Muscle layer of duodenum (tissue), 2 donors: ENCODE data around the gene C1orf174.

ENCODE experiments used
- H3K27ac ChIP-seq: one replicate; pipeline ENCODE4 v1.7.0; 2013; ENCODE audit warnings: mild to moderate bottlenecking, low read length
- H3K27me3 ChIP-seq: one replicate; pipeline ENCODE4 v1.7.0; 2013; ENCODE audit warnings: low read depth, mild to moderate bottlenecking, control low read depth, low read length
- H3K36me3 ChIP-seq, 2 donors: one replicate each; pipeline ENCODE4 v1.7.0; 2013; ENCODE audit warnings: low read length in 2 of 2, control low read depth in 1 of 2, mild to moderate bottlenecking in 1 of 2; ENCODE audit not compliant: insufficient read depth in 2 of 2, control insufficient read depth in 1 of 2
- H3K4me1 ChIP-seq, 2 donors: one replicate each; pipeline ENCODE4 v1.7.0; 2013; ENCODE audit warnings: low read length in 2 of 2, mild to moderate bottlenecking in 2 of 2, control low read depth in 1 of 2, moderate library complexity in 1 of 2; ENCODE audit not compliant: insufficient read depth in 2 of 2, control insufficient read depth in 1 of 2
- H3K4me3 ChIP-seq, 2 donors: one replicate each; pipeline ENCODE4 v1.7.0; 2013; ENCODE audit warnings: low read length in 2 of 2, low read depth in 1 of 2, mild to moderate bottlenecking in 1 of 2
- H3K9me3 ChIP-seq, 2 donors: one replicate each; pipeline ENCODE4 v1.7.0; 2013; ENCODE audit warnings: low read length in 2 of 2, control low read depth in 1 of 2, mild to moderate bottlenecking in 1 of 2; ENCODE audit not compliant: control insufficient read depth in 1 of 2
- donor health status: healthy.

The C1orf174 gene

DNA sequence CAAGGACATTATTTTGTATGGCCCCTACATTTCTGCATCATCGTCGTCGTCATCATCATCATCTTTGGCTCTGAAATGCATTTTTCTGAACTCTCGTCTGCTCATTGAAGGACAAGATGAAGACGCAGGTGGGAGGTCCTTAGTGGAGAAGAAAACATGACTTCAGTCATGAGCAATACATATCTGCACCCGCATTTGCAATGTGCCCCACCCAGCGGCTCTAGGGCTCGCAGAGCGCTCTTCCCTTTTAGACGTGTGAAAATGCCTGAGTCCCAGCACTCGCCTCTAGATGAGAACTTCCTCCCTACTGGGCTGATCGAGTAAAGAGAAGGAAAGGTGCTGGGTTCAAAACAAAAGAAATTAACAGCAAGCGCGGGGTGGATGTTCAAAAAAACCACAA is 10.1 kb downstream of the C1orf174 start:
- H3K4me3 ChIP-seq: no peak overlapping the region
- H3K4me1 ChIP-seq: peaks cover 3 to 6% of the 10 kb centered on the region in 2 donors
- H3K9me3 ChIP-seq: no peaks in the 10 kb centered on the region
- no peaks in the 10 kb centered on the region for H3K27me3 ChIP-seq
- H3K36me3 ChIP-seq: peaks cover 20 to 54% of the 10 kb centered on the region in 2 donors
- no peak overlapping the region for H3K27ac ChIP-seq

DNA sequence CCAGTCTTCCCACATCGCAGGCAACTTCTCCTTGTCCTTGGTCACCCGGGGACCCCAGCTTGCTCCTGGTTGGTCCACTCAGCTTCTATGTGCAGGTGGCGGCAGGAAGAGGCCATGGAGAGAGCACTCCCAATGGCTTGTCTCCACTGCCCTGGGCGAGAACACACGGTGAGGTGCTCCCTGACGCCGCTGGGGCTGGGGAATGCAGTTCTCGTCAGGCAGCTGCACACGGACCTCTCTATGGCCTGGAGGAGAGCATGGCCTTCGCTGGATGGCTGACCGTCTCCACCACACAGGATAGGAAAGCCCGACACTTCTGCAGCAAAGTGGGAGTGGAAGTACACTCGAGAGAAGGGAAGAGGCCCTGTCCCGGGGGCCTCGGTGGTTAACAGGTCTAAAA is 11.8 kb downstream of the C1orf174 start:
- Histone ChIP-seq H3K36me3 (peaks cover 25 to 71% of the 10 kb centered on the region in 2 donors), H3K4me1 (peaks cover 3 to 6% of the 10 kb centered on the region in 2 donors), H3K4me3 (no peak overlapping the region), H3K9me3 (no peaks in the 10 kb centered on the region), H3K27me3 (no peaks in the 10 kb centered on the region), H3K27ac (no peak overlapping the region)

DNA sequence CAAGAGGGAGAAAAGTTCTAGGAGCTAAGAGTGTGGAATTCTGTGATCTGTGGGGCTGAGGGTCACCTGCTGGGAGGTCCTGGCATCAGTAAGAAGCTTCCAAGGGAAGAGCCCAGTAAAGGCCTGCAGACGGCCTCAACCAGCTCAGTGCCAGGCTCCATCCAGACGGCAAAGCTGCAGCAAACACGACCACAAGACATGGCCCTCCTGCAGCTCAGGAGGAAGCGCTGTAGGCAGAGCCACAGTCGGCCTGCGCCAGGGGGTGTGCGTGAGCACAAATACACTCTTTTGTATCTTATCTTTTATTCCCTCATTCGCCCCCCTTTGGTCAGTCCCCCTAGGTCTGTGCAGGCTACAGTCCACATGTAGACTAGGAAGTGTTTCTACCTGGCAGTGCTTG is 13.4 kb downstream of the C1orf174 start:
- H3K27ac ChIP-seq: no peak overlapping the region
- no peaks in the 10 kb centered on the region for H3K9me3 ChIP-seq
- H3K27me3 ChIP-seq: no peaks in the 10 kb centered on the region
- H3K36me3 ChIP-seq: peaks cover 26 to 72% of the 10 kb centered on the region in 2 donors
- H3K4me1 ChIP-seq: peaks cover 0 to 3% of the 10 kb centered on the region in 2 donors
- no peak overlapping the region for H3K4me3 ChIP-seq

DNA sequence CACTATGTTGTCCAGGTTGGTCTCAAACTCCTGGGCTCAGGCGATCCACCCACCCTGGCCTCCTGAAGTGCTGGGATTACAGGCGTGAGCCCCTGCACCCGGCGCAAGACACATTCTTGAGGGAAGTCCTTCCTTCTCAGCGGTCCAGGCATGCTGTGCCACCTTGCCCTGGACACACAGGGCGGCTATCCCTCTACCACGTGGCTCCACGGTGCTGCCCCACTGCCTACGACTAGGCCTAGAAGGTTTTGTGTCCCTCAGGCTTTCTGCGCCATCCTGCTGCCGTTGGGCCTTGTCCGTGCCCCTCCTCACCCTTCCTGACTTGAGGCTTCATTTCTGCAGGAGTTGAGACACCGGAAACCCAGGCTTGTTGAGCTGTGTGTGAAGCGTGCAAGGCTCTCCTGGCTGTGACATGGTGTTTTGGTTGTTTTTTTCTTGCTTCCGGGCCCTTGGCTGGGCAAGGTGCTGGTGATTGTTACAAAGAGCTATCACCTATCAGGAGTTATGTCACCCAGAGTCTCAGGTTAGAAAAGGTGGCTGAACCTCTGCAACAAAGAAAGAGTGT is 13.9 kb downstream of the C1orf174 start:
- Histone ChIP-seq H3K27me3 (no peaks in the 10 kb centered on the region), H3K4me3 (no peak overlapping the region), H3K4me1 (no peaks in the 10 kb centered on the region), H3K9me3 (no peaks in the 10 kb centered on the region), H3K36me3 (peaks cover 22 to 70% of the 10 kb centered on the region in 2 donors), H3K27ac (no peak overlapping the region)

DNA sequence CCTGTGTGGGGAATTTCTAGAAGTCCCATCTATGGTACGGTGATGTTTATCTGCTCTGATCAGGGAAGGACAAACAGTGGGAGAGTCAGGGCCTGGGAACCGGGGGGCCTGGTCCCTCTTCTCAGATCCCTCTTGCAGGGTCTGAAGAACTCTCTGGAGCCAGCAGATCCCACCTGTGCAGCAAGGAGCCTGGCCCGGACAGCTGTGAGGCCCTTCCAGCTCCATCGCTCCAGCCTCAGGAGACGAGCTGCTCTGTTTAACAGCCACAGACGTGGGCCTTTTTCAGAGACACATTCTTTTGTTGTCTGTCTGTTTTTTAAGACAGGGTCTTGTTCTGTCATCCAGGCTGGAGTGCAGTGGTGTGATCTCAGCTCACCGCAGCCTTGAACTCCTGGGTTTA is 14.5 kb downstream of the C1orf174 start:
- Histone ChIP-seq H3K4me3 (no peak overlapping the region), H3K36me3 (peaks cover 22 to 71% of the 10 kb centered on the region in 2 donors)

DNA sequence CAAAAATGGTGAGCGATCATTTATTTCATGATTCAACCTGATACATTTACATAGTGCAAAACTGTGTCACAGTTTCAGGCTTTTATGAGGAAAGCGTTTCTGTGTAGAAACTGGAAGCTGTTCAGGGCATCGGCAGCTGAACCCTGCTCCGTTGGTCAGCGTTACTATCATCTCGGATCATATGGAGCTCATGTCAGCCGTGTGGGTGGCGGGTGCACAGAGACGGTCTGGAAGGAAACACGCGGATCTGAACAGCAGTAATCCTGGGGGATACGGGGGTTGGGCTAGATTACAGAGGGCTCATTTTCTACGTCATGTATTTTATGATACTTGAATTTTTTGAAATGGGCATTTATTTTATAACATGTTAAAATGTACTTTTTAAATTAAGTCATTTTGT is 15.1 kb downstream of the C1orf174 start:
- H3K9me3 ChIP-seq: no peaks in the 10 kb centered on the region
- H3K36me3 ChIP-seq: peaks cover 17 to 71% of the 10 kb centered on the region in 2 donors
- H3K27ac ChIP-seq: no peak overlapping the region
- H3K27me3 ChIP-seq: no peaks in the 10 kb centered on the region
- no peaks in the 10 kb centered on the region for H3K4me1 ChIP-seq
- no peak overlapping the region for H3K4me3 ChIP-seq

More for the DNA sequence above, 14.5 kb downstream of the C1orf174 start:
- H3K27me3 ChIP-seq: no peaks in the 10 kb centered on the region
- no peaks in the 10 kb centered on the region for H3K4me1 ChIP-seq
- no peaks in the 10 kb centered on the region for H3K9me3 ChIP-seq
- no peak overlapping the region for H3K27ac ChIP-seq

DNA sequence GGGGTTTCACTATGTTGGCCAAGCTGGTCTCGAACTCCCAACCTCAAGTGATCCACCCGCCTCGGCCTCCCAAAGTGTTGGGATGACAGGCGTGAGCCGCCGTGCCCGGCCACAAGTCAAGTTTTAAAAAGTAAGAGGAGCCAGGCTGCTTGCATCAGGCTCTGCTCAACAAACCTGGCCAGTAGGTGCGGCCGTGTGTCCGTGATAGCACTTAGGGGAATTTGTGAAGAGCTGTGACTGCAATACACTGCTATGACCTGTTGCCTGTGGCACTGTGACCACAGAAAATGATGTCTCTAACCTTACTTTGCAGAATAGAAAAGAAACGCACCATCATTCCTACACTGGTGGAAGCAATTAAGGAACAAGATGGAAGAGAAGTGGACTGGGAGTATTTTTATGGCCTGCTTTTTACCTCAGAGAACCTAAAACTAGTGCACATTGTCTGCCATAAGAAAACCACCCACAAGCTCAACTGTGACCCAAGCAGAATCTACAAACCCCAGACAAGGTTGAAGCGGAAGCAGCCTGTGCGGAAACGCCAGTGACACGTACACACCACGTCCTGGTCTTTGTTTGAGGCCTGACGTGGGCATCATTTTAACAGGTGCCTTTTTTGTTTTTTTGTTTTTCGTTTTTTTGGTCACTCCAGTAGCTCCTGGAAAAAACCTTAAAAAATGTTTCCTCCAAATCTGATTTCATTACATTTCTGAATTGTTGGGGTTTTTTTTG is 16.7 kb downstream of the C1orf174 start:
- H3K4me1 ChIP-seq: no peaks in the 10 kb centered on the region
- H3K36me3 ChIP-seq: peaks cover 12 to 72% of the 10 kb centered on the region in 2 donors
- H3K27ac ChIP-seq: no peak overlapping the region
- peaks cover 3 to 9% of the 10 kb centered on the region in 2 donors for H3K9me3 ChIP-seq
- H3K27me3 ChIP-seq: no peaks in the 10 kb centered on the region
- H3K4me3 ChIP-seq: no peak overlapping the region

DNA sequence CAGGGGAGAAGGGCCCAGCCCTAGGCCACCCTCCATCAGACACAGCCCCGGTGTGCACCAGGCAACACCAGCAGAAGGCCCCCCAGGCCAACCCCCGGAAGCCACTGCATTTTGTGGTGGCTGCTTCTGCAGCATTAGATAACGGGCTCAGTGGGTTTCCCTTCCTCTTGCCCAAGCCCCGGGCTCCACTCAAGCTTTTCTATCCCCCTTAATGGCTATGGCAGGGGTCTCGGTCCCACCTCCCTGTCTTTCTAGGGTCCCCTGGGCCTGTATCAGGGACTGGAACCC is 18.9 kb downstream of the C1orf174 start:
- Histone ChIP-seq H3K36me3 (peaks cover 12 to 78% of the 10 kb centered on the region in 2 donors), H3K9me3 (peaks cover 3 to 9% of the 10 kb centered on the region in 2 donors)

DNA sequence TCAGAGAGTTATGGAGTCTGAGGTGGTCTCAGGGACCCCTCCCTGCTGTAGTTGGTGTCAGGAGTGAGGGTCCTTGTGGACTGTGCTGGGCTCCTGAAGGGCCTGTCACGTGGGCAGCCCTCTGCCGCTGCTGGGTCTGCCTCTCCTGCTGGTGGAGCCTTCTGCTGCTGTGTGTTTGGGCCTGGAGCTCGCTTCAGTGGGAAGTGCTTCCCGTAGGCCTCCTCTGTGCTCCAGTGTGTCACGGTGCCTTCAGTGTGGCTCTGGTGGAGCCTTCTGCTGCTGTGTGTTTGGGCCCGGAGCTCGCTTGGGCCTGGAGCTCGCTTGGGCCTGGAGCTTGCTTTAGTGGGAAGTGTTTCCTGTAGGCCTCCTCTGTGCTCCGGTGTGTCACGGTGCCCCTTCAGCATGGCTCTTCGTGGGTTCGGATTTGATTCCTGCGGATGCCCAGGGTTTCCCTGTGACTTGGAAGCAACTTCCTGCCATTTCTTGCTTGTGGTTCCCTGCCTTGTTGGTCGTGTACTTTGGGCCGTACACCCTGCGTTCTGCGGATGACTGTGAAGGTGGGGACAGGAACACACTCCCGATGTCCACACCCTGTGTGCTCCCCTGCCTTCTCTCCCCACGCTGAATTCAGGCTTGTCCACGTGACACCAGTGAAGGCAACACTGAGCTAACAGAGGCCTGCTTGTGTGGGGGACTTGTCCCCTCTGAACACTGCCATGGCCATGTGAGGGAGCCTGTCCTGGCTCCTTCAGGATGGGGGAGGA is 19.5 kb downstream of the C1orf174 start:
- peaks cover 9 to 75% of the 10 kb centered on the region in 2 donors for H3K36me3 ChIP-seq
- H3K27me3 ChIP-seq: no peaks in the 10 kb centered on the region
- H3K27ac ChIP-seq: no peak overlapping the region
- H3K4me1 ChIP-seq: no peaks in the 10 kb centered on the region
- peaks cover 3 to 9% of the 10 kb centered on the region in 2 donors for H3K9me3 ChIP-seq
- H3K4me3 ChIP-seq: no peak overlapping the region

More for the DNA sequence above, 18.9 kb downstream of the C1orf174 start:
- H3K27ac ChIP-seq: no peak overlapping the region
- H3K4me1 ChIP-seq: no peaks in the 10 kb centered on the region
- H3K4me3 ChIP-seq: no peak overlapping the region
- no peaks in the 10 kb centered on the region for H3K27me3 ChIP-seq

DNA sequence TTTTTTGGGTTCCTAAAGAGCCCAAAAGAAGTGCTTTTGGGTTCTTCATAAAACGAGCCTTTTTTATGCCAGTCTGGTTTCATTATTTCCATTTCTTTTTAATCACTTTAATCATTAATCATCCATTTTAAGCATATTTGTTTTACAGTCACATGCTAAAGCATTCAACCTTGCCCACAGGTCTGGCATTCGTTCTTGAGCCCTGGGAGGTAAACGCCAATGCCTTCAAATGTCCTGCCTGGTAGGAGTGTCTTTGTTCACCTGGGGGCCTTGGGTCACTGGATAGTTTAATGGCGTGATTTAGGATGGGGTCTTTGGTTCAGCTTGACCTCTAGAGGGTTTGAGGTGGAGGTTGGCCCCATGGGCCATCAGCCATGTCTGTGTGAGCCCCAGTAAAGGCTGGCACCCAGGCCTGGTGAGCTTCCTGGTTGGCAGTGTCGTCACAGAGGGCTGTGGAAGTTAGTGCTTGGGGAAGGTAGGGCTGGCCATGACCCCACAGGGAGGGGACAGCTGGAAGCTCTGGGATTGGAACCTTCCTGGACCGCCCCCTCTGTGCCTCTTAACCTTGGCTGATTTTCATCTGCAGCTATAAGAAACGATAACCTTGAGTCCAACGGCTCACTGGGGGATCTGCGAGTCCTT is 20.2 kb downstream of the C1orf174 start:
- H3K4me1 ChIP-seq: no peaks in the 10 kb centered on the region
- peaks cover 10 to 77% of the 10 kb centered on the region in 2 donors for H3K36me3 ChIP-seq
- H3K9me3 ChIP-seq: peaks cover 3 to 9% of the 10 kb centered on the region in 2 donors
- no peak overlapping the region for H3K27ac ChIP-seq
- no peak overlapping the region for H3K4me3 ChIP-seq
- H3K27me3 ChIP-seq: no peaks in the 10 kb centered on the region

DNA sequence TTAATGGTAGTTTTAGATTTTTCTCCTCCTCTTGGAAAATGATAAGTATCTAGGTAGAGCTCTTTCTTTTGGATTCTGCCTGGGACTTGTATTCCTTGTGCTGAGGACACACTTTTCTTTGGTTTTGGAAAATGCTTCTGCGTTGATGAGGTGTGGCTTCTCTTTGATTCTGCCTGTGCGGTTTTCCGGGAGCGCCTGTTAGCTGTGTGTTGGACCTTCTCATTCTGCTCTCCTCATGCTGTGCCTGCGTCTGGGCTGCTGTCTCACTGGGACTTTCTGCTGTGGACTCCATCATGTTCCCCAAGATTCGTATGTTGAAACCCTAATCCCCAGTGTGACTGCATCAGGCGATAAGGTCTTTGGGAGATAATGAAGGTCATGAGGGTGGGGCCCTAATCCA is 21.0 kb downstream of the C1orf174 start:
- peaks cover 3 to 9% of the 10 kb centered on the region in 2 donors for H3K9me3 ChIP-seq
- H3K36me3 ChIP-seq: peaks cover 15 to 76% of the 10 kb centered on the region in 2 donors
- no peak overlapping the region for H3K4me3 ChIP-seq
- H3K27ac ChIP-seq: no peak overlapping the region
- no peaks in the 10 kb centered on the region for H3K27me3 ChIP-seq
- no peaks in the 10 kb centered on the region for H3K4me1 ChIP-seq
